ENCODE results near the gene ATP1A3.
A peak's percentile ranks its signal among the peaks of the same experiment; 100 is the strongest.

The ATP1A3 gene

DNA sequence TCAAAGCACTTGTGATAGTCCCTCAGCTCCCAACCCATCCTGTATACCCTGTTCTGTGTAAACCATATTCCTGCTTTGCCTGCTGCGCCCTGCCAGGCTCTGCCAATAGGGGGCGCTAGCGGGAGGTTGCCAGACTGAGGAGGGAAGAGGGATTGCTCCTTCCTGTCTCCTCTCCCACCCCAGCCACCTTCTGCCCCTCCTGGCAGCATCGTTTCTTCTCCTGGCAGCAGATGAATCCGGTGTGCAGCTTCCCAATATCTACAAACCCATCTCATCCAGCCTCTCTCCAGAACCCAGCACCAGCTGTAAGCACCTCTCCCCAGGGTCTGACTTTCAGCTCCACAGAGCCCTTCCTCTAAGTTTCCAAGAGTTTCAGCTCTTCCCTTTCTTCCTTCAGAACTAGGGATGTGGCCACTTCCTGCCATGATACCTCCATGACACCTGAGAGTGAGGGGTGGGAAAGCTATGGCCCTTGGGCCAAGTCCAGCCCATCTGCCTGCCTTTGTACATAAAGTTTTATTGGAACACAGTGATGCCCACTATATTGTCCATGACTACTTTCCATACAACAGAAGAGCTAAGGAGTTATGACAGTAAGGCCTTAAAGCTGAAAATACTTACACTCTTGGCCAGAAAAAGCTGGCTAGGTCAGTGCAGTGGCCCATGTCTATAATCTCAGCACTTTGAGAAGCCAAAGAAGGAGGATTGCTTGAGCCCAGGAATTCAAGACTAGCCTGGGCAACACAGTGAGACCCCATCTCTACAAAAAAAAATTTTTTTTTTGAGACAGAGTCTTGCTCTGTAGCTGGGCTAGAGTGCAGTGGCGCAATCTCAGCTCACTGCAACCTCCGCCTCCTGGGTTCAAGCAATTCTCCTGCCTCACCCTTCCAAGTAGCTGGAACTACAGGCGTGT, 34.5 kb upstream of the ATP1A3 start:
- H3K27me3 ChIP-seq (ENCODE audit: insufficient read depth, low read length, poor library complexity), result no peaks in the 10 kb centered on the region
- H3K27ac ChIP-seq (ENCODE audit: low read depth, low read length), result no peak overlapping the region
- no peak overlapping the region for H2BK120ac ChIP-seq (ENCODE audit: low read depth, low read length)
- peak; percentile 80 for DNase-seq
- H3K23ac ChIP-seq (ENCODE audit: low read length), result no peak overlapping the region
- H2BK15ac ChIP-seq (replicated peaks; ENCODE audit: low read depth), result no peak overlapping the region
- no peak overlapping the region for H4K5ac ChIP-seq (ENCODE audit: low read length)
- H2AK5ac ChIP-seq (ENCODE audit: low read length), result no peak overlapping the region
- no peak overlapping the region for H3K4ac ChIP-seq (ENCODE audit: low read depth, low read length)
- H3K9ac ChIP-seq (ENCODE audit: low read length), result peak overlapping the region; percentile 39
- H3K79me1 ChIP-seq (ENCODE audit: low read length), result no peaks in the 10 kb centered on the region
- no peaks in the 10 kb centered on the region for H3K4me1 ChIP-seq (ENCODE audit: control insufficient read depth, low read depth, low read length)
- H4K8ac ChIP-seq (ENCODE audit: low read depth, low read length), result no peak overlapping the region
- no peak overlapping the region for H3K18ac ChIP-seq (ENCODE audit: low read length)
- H3K4me3 ChIP-seq (ENCODE audit: low read length), result no peak overlapping the region
- no peaks in the 10 kb centered on the region for H3K36me3 ChIP-seq (ENCODE audit: control insufficient read depth, insufficient read depth, low read length)
- H3K56ac ChIP-seq (ENCODE audit: low read length), result peak overlapping the region; percentile 11
- H2BK5ac ChIP-seq (ENCODE audit: low read length), result no peak overlapping the region
- no CpG with 5 or more reads among the region's 8 CpGs for WGBS (ENCODE audit: extremely low coverage, insufficient coverage, low lambda C conversion rate)
- no peak overlapping the region for H3K4me2 ChIP-seq (ENCODE audit: low read length)
- no peaks in the 10 kb centered on the region for H3K79me2 ChIP-seq (ENCODE audit: control insufficient read depth, insufficient read depth, low read length)

- Histone ChIP-seq H3K4me1 (ENCODE audit: control insufficient read depth, low read depth, low read length) (no peaks in the 10 kb centered on the region), H3K27ac (ENCODE audit: low read depth, low read length) (no peak overlapping the region), H3K79me1 (ENCODE audit: low read length) (no peaks in the 10 kb centered on the region), H3K23ac (ENCODE audit: low read length) (no peak overlapping the region), H4K5ac (ENCODE audit: low read length) (no peak overlapping the region), H3K36me3 (ENCODE audit: control insufficient read depth, insufficient read depth, low read length) (no peaks in the 10 kb centered on the region), H2AK5ac (ENCODE audit: low read length) (no peak overlapping the region), H3K4ac (ENCODE audit: low read depth, low read length) (no peak overlapping the region), H2BK120ac (ENCODE audit: low read depth, low read length) (no peak overlapping the region), H3K27me3 (ENCODE audit: insufficient read depth, low read length, poor library complexity) (no peaks in the 10 kb centered on the region), H3K56ac (ENCODE audit: low read length) (no peak overlapping the region), H3K4me2 (ENCODE audit: low read length) (no peak overlapping the region), H3K79me2 (ENCODE audit: control insufficient read depth, insufficient read depth, low read length) (no peaks in the 10 kb centered on the region), H3K9ac (ENCODE audit: low read length) (no peak overlapping the region), H4K8ac (ENCODE audit: low read depth, low read length) (no peak overlapping the region), H2BK15ac (replicated peaks; ENCODE audit: low read depth) (no peak overlapping the region), H2BK5ac (ENCODE audit: low read length) (no peak overlapping the region), H3K18ac (ENCODE audit: low read length) (no peak overlapping the region), H3K4me3 (ENCODE audit: low read length) (no peak overlapping the region)
- DNase-seq, result no peak
- no CpG with 5 or more reads among the region's 12 CpGs for WGBS (ENCODE audit: extremely low coverage, insufficient coverage, low lambda C conversion rate)
Measured at GRCh38 chr19:42024622-42025111, 30.6 kb upstream of the ATP1A3 start.

DNA sequence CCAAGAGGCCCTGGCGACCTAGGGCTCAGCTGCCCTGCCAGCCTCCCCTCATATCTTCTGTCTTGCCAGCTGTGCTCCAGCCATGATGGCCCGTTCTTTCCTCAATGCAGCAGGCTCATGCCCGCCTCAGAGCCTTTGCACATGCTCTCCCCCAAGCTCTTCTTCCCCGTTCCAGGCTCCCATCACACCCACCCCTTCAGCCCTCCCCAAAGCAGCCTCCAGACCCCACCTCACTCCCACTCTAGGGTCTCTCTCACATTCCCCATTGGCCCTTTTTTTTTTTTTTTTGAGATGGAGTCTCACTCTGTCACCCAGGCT, 29.9 kb upstream of the ATP1A3 start:
- Histone ChIP-seq H2BK15ac (replicated peaks; ENCODE audit: low read depth) (no peak overlapping the region), H3K4ac (ENCODE audit: low read depth, low read length) (no peak overlapping the region), H3K4me2 (ENCODE audit: low read length) (no peak overlapping the region), H3K27me3 (ENCODE audit: insufficient read depth, low read length, poor library complexity) (no peaks in the 10 kb centered on the region), H3K56ac (ENCODE audit: low read length) (no peak overlapping the region), H3K27ac (ENCODE audit: low read depth, low read length) (no peak overlapping the region), H3K4me3 (ENCODE audit: low read length) (no peak overlapping the region), H3K4me1 (ENCODE audit: control insufficient read depth, low read depth, low read length) (no peaks in the 10 kb centered on the region), H4K8ac (ENCODE audit: low read depth, low read length) (no peak overlapping the region), H2BK5ac (ENCODE audit: low read length) (no peak overlapping the region), H2AK5ac (ENCODE audit: low read length) (no peak overlapping the region), H3K36me3 (ENCODE audit: control insufficient read depth, insufficient read depth, low read length) (no peaks in the 10 kb centered on the region), H4K5ac (ENCODE audit: low read length) (no peak overlapping the region), H3K79me2 (ENCODE audit: control insufficient read depth, insufficient read depth, low read length) (no peaks in the 10 kb centered on the region), H3K23ac (ENCODE audit: low read length) (no peak overlapping the region), H3K79me1 (ENCODE audit: low read length) (no peaks in the 10 kb centered on the region), H2BK120ac (ENCODE audit: low read depth, low read length) (no peak overlapping the region), H3K9ac (ENCODE audit: low read length) (no peak overlapping the region), H3K18ac (ENCODE audit: low read length) (no peak overlapping the region)
- WGBS (ENCODE audit: extremely low coverage, insufficient coverage, low lambda C conversion rate), result no CpG with 5 or more reads among the region's 4 CpGs
- no peak for DNase-seq

GRCh38 chr19:42023121-42023942, 29.3 kb upstream of the ATP1A3 start:
- no peak overlapping the region for H4K8ac ChIP-seq (ENCODE audit: low read depth, low read length)
- H3K9ac ChIP-seq (ENCODE audit: low read length), result no peak overlapping the region
- H3K4ac ChIP-seq (ENCODE audit: low read depth, low read length), result no peak overlapping the region
- H3K56ac ChIP-seq (ENCODE audit: low read length), result no peak overlapping the region
- H2AK5ac ChIP-seq (ENCODE audit: low read length), result no peak overlapping the region
- WGBS (ENCODE audit: extremely low coverage, insufficient coverage, low lambda C conversion rate), result no CpG with 5 or more reads among the region's 17 CpGs
- no peak overlapping the region for H3K27ac ChIP-seq (ENCODE audit: low read depth, low read length)
- no peak overlapping the region for H3K4me2 ChIP-seq (ENCODE audit: low read length)
- H3K36me3 ChIP-seq (ENCODE audit: control insufficient read depth, insufficient read depth, low read length), result no peaks in the 10 kb centered on the region
- H3K79me1 ChIP-seq (ENCODE audit: low read length), result no peaks in the 10 kb centered on the region
- no peaks in the 10 kb centered on the region for H3K4me1 ChIP-seq (ENCODE audit: control insufficient read depth, low read depth, low read length)
- no peak overlapping the region for H3K4me3 ChIP-seq (ENCODE audit: low read length)
- no peaks in the 10 kb centered on the region for H3K79me2 ChIP-seq (ENCODE audit: control insufficient read depth, insufficient read depth, low read length)
- H2BK120ac ChIP-seq (ENCODE audit: low read depth, low read length), result no peak overlapping the region
- H3K18ac ChIP-seq (ENCODE audit: low read length), result no peak overlapping the region
- peak; percentile 70 for DNase-seq
- H4K5ac ChIP-seq (ENCODE audit: low read length), result no peak overlapping the region
- H3K27me3 ChIP-seq (ENCODE audit: insufficient read depth, low read length, poor library complexity), result no peaks in the 10 kb centered on the region
- H3K23ac ChIP-seq (ENCODE audit: low read length), result no peak overlapping the region
- H2BK15ac ChIP-seq (replicated peaks; ENCODE audit: low read depth), result no peak overlapping the region
- no peak overlapping the region for H2BK5ac ChIP-seq (ENCODE audit: low read length)

- Histone ChIP-seq H3K4me1 (ENCODE audit: control insufficient read depth, low read depth, low read length) (no peaks in the 10 kb centered on the region), H2AK5ac (ENCODE audit: low read length) (no peak overlapping the region), H3K23ac (ENCODE audit: low read length) (no peak overlapping the region), H3K4me3 (ENCODE audit: low read length) (no peak overlapping the region), H3K27me3 (ENCODE audit: insufficient read depth, low read length, poor library complexity) (no peaks in the 10 kb centered on the region), H2BK15ac (replicated peaks; ENCODE audit: low read depth) (no peak overlapping the region), H3K36me3 (ENCODE audit: control insufficient read depth, insufficient read depth, low read length) (no peaks in the 10 kb centered on the region), H3K27ac (ENCODE audit: low read depth, low read length) (no peak overlapping the region), H3K9ac (ENCODE audit: low read length) (no peak overlapping the region), H3K79me2 (ENCODE audit: control insufficient read depth, insufficient read depth, low read length) (no peaks in the 10 kb centered on the region), H3K4me2 (ENCODE audit: low read length) (no peak overlapping the region), H4K8ac (ENCODE audit: low read depth, low read length) (no peak overlapping the region), H3K18ac (ENCODE audit: low read length) (no peak overlapping the region), H4K5ac (ENCODE audit: low read length) (no peak overlapping the region), H3K56ac (ENCODE audit: low read length) (no peak overlapping the region), H3K4ac (ENCODE audit: low read depth, low read length) (no peak overlapping the region), H3K79me1 (ENCODE audit: low read length) (no peaks in the 10 kb centered on the region), H2BK5ac (ENCODE audit: low read length) (no peak overlapping the region), H2BK120ac (ENCODE audit: low read depth, low read length) (no peak overlapping the region)
- DNase-seq, result no peak
- no CpG with 5 or more reads among the region's 5 CpGs for WGBS (ENCODE audit: extremely low coverage, insufficient coverage, low lambda C conversion rate)
Measured at GRCh38 chr19:42022616-42023015, 28.6 kb upstream of the ATP1A3 start.

Data from mesendoderm (in vitro differentiated cells).